Measurements from ENCODE around the gene PTGS1.

PTGS1 gene

GRCh38 chr9:122374885-122375420 lies 4.1 kb downstream of the PTGS1 start:
- no peak for DNase-seq (ENCODE audit: low spot score)

DNA sequence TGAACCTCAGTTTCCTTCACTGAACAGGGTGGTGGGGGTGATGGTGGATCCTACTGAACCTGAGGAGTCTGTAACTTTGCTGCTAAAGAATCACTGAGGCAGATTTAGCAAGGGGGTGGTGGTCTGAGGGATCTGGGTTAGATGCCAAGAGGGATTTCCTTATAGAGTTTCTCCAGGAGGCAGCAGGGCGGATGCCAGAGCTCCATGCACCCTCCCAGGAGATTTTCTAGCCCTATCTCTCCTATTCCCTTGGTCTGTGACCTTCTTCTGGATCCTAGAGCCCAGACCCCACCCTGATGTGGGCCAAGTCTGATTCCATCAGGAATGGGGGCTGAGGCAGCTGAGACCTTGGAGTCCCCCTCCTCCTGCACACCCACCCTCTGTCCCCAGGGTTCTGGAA lies 6.0 kb downstream of the PTGS1 start:
- DNase-seq (ENCODE audit: low spot score), result no peak

- DNase-seq (ENCODE audit: low spot score), result no peak
Measured at GRCh38 chr9:122377241-122378164, 6.7 kb downstream of the PTGS1 start.

- DNase-seq (ENCODE audit: low spot score), result no peak
Measured at GRCh38 chr9:122378236-122378635, 7.4 kb downstream of the PTGS1 start.

DNA sequence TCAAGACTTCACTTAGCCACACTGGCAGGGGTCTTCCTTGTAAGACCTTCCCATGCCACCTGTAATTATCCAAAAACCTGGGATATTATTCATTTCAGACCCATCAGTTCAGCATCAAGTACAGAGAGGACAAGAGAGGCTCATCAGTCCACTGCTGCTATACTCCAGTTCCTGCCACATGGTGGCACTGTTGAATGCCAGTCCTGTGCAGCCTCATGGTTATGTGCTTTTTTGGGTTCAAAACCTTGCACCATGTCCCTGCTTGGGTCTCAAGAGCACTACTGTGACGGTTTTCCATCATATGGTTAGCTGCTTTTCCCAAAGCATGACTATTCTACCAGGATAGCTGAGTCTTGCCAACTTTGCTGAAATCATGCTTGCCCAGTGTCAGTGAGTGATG lies 8.5 kb downstream of the PTGS1 start:
- no peak for DNase-seq (ENCODE audit: low spot score)

DNA sequence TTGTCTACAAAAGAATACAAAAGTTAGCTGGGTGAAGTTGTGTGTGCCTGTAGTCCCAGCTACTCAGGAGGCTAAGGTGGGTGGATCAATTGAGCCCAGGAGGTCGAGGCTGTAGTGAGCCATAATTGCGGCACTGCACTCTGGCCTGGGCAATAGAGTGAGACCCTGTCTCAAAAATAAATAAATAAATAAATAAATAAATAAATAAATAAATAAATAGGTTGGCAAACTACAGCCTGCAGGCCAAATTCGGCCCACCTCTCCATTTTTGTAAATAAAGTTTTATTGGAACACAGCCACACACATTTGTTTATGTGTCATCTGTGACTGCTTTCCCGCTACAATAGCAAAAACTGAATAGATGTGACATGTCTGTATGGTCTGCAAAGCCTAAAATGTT lies 9.5 kb downstream of the PTGS1 start:
- DNase-seq (ENCODE audit: low spot score), result no peak

- no peak for DNase-seq (ENCODE audit: low spot score)
Measured at GRCh38 chr9:122381206-122381950, 10.6 kb downstream of the PTGS1 start.

GRCh38 chr9:122382901-122383850 lies 12.4 kb downstream of the PTGS1 start:
- no peak for DNase-seq (ENCODE audit: low spot score)

DNA sequence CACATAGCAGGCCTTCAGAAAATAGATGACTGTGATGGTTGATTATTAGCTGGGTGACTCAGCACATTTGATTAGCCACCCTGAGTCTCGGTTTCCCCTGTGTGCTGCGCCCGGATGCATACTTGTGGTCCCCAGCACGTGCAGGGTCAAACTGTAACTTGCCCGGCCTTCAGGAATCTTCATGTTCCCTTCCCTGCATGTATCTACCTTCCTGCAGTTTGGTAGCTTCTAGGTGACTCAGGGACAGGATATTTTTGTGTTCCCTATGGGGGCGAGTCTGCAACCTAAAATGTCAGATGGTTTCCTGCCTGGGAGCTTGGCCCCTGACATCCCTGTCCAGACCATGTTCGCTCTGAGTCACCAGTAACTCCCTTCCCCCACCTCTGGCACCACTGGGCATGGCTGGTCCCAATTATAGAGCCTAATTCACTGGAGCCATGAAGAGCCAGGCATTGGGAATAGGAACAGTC lies 13.2 kb downstream of the PTGS1 start:
- DNase-seq (ENCODE audit: low spot score), result peak; percentile 41

DNA sequence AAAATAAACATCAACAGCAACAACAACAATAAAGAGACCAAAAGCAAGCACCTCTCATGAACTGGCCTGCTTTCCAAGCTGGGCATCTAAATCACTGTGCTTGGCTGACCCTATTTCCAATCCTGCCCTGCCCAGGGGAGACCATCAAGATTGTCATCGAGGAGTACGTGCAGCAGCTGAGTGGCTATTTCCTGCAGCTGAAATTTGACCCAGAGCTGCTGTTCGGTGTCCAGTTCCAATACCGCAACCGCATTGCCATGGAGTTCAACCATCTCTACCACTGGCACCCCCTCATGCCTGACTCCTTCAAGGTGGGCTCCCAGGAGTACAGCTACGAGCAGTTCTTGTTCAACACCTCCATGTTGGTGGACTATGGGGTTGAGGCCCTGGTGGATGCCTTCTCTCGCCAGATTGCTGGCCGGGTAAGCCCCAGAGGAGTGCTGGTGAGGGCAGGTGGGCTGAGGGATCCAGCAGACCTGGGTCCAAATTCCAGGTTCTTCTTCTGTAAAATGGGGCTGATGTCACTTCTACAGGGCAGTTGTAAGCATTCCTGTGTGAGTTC lies 15.6 kb downstream of the PTGS1 start:
- no peak for DNase-seq (ENCODE audit: low spot score)

DNA sequence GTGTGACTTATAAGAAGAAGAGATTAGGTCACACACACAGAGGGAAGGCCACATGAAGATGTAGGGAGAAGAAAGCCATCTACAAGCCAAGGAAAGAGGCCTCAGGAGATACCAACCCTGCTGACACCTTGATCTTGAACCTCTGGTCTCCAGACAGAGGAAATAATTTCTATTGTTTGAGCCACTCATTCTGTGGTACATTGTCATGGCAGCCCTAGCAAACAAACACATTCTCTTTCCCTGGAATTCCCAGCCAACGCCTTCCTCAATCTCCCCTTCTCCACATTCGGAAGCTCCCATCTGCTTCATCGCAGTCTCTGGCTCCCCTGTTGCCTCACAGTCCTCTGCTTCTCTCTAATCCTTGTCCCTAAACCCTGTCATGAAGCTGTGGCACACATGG lies 16.7 kb downstream of the PTGS1 start:
- DNase-seq (ENCODE audit: low spot score), result no peak

- DNase-seq (ENCODE audit: low spot score), result no peak
Measured at GRCh38 chr9:122389195-122389594, 18.4 kb downstream of the PTGS1 start.

DNA sequence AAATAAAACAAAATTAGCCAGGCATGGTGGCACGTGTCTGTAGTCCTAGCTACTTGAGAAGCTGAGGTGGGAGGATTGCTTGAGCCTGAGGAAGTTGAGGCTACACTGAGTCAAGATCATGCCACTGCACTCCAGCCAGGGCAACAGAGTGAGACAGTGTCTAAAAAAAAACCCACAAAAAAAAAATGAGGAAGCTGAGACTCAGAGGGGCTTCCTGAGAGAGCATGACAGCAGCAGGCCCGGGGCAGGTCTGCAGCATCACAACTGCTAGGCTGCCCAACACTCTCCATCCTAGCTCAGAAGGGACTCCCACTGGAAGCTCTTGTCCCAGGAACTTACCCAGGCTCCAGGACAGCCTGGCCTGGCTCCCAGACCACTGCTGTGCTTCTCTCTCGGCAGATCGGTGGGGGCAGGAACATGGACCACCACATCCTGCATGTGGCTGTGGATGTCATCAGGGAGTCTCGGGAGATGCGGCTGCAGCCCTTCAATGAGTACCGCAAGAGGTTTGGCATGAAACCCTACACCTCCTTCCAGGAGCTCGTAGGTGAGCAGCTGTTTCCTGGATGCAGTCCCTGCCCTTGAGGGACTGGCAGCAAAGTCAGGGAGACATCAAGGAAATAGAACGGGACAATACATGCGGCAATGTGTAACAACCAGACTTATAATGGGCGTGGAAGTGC lies 19.1 kb downstream of the PTGS1 start:
- no peak for DNase-seq (ENCODE audit: low spot score)

DNA sequence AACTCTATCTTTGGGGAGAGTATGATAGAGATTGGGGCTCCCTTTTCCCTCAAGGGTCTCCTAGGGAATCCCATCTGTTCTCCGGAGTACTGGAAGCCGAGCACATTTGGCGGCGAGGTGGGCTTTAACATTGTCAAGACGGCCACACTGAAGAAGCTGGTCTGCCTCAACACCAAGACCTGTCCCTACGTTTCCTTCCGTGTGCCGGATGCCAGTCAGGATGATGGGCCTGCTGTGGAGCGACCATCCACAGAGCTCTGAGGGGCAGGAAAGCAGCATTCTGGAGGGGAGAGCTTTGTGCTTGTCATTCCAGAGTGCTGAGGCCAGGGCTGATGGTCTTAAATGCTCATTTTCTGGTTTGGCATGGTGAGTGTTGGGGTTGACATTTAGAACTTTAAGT lies 21.5 kb downstream of the PTGS1 start:
- no peak for DNase-seq (ENCODE audit: low spot score)

GRCh38 chr9:122392714-122393113 lies 21.9 kb downstream of the PTGS1 start:
- DNase-seq (ENCODE audit: low spot score), result no peak

DNA sequence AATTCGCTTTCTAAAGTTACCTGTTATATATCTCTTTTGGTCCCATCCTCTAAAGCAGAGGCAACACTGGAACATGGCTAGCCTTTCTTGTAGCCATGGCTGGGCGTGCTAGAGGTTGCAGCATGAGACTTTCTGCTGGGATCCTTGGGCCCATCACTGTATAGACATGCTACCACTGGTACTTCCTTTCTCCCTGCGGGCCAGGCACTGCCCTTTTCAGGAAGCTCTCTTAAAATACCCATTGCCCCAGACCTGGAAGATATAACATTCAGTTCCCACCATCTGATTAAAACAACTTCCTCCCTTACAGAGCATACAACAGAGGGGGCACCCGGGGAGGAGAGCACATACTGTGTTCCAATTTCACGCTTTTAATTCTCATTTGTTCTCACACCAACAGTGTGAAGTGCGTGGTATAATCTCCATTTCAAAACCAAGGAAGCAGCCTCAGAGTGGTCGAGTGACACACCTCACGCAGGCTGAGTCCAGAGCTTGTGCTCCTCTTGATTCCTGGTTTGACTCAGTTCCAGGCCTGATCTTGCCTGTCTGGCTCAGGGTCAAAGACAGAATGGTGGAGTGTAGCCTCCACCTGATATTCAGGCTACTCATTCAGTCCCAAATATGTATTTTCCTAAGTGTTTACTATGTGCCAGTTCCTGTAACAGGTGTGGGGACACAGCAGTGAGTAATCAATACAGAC lies 22.6 kb downstream of the PTGS1 start:
- no peak for DNase-seq (ENCODE audit: low spot score)

GRCh38 chr9:122394265-122395125 lies 23.7 kb downstream of the PTGS1 start:
- no peak for DNase-seq (ENCODE audit: low spot score)

- DNase-seq (ENCODE audit: low spot score), result no peak
Measured at GRCh38 chr9:122396614-122397148, 25.9 kb downstream of the PTGS1 start.

- DNase-seq (ENCODE audit: low spot score), result no peak
Measured at GRCh38 chr9:122397749-122398148, 26.9 kb downstream of the PTGS1 start.
